ENCODE measurements around the gene ACSM5. TPM values are rescaled to one million over a fixed set of nuclear protein-coding genes. Genes with fewer than 3 reads are reported as not detected.
"Not testable (repeated sequence)": the region's sequence is repeated elsewhere in the genome, so short reads cannot be mapped to it uniquely, and the experiment has no call there.

The ACSM5 gene
- total RNA-seq, 1 donor from 2014 or later = 2.0 TPM

- DNase-seq (ENCODE audit: low read depth) = no peak
Measured at GRCh38 chr16:20398603-20399002, 10.7 kb upstream of the ACSM5 start.

DNA sequence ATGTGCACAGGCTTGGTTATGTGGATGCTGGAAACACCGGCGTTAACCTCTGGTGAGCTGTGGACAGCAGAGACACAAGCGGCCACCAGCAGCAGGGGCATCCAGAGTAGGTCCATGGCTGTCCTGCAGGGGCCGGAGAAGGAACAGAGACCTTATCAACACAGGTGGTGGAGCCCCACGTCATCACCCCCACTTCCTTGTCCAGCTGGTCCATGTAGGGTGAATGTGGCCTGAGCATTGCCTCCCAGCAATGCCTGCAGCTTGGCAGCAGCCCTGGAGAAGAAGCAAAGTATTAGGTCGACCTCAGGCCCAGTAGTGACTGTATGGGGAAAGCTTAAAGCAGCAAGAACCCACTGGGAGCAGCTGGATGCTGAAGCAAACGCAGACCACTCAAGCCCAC lies 10.1 kb upstream of the ACSM5 start:
- DNase-seq (ENCODE audit: low read depth) = no peak

DNA sequence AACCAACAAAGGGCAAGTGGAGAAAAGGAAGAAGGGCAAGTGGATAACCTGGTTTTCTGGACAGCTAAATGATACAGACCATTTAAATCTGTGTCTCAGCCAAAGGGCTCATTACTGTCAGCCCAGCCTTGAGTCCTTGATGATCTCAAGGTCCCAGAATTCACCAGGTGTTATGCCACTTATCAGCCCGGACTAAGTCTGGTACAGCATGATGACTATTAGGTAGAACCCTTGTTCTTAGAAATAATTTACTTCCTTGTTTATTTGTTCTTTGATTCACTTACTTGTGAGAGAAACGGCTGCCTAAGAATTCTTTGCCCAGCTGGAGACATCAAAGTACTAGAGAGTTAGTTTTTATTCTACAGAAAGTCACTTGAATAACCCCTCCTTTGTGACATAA lies 8.3 kb upstream of the ACSM5 start:
- no peak for DNase-seq (ENCODE audit: low read depth)

DNA sequence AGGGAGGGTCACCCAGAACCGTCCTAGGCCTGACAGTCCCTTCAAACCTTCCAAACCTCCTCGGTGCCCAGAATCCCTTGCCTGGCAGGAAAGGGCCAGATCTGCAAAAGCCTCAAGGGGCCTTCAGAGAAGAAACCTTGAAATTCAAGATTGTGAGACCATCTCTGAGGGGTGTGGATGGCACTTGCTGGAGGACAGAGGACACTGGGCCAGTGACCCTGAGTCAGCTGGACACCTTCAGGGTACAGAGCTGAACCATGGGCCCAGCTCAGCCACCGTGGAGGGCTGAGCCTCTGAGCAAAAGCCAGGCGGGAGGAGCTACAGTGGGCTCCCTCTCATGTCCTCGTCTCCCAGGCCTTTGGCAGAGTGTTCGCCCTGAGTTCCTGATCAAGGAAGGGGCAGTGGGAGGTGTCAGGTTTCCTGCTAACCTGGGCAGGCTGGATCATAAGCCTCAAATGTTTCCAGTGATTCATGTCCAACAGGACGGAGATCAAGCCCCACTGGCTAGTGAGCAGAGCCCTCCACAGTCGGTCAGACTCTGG lies 7.8 kb upstream of the ACSM5 start:
- DNase-seq (ENCODE audit: low read depth) = no peak

GRCh38 chr16:20402651-20403050 lies 6.7 kb upstream of the ACSM5 start:
- DNase-seq (ENCODE audit: low read depth) = no peak

GRCh38 chr16:20404637-20405036 lies 4.7 kb upstream of the ACSM5 start, which contains the start of gene PDILT:
PDILT (minus strand) TSS chr16:20404737; CDS start chr16:20399300, 5,437 bp downstream.
- no peak for DNase-seq (ENCODE audit: low read depth)

DNA sequence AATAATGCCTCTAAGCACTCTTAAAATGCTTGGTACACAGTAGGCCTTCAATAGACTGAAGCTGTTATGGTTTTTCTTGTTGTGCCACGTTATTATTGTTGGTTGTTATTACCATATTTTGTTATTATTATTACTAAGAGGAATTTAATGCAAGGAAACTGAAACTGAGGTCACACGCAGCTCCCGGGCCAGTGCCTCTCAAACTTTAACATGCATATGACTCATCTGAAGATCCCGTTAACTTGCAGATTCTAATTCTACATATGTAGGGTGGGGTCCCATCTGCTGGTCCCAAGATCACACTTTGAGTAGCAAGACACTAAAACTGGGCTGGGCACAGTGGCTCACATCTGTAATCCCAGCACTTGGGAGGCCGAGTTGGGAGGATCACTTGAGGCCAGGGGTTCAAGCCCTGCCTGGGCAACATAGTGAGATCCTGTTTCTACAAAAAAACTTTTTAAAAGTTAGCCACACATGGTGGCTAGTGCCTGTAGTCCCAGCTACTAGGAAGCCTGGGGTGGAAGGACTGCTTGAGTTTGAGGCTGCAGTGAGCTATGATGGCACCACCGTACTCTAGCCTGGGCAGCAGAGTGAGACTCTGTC lies 888 bp downstream of the ACSM5 start:
- no peak for DNase-seq (ENCODE audit: low read depth)

GRCh38 chr16:20411055-20411454 lies 1.7 kb downstream of the ACSM5 start:
- DNase-seq (ENCODE audit: low read depth) = peak; percentile 61

GRCh38 chr16:20415541-20415940 lies 6.2 kb downstream of the ACSM5 start:
- peak; percentile 79 for DNase-seq (ENCODE audit: low read depth)

DNA sequence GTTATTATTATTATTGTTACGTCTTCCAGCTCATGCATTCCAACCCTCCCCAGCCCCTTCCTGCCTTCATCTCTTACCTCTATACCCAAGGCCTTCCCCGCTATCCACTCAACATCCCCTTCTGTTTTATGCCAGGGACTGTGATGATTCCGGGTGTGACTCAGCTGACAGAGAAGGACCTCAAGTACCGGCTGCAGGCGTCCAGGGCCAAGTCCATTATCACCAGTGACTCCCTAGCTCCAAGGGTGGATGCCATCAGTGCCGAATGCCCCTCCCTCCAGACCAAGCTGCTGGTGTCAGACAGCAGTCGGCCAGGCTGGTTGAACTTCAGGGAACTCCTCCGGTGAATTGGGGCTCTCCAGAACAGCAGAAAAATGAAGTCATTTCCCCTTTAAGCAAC lies 9.8 kb downstream of the ACSM5 start:
- DNase-seq (ENCODE audit: low read depth) = not testable (repeated sequence)

DNA sequence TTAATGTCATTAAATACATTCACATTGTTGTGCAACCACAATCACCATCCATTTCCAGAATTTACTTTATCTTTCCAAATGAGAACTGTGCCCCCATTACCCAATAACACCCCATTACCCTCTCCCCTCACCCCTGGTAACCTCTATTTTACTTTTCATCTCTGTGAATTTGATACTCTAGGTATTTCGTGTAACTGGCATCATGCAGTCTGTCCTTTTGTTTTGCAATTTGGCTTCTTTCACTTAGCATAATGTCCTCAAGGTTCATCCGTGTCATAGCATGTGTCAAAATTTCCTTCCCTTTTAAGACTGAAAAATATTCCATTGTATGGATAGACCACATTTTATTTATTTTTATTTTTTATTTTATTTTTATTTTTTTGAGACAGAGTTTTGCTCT lies 12.4 kb downstream of the ACSM5 start:
- not testable (repeated sequence) for DNase-seq (ENCODE audit: low read depth)

- DNase-seq (ENCODE audit: low read depth) = not testable (repeated sequence)
Measured at GRCh38 chr16:20423772-20424128, 14.4 kb downstream of the ACSM5 start.

DNA sequence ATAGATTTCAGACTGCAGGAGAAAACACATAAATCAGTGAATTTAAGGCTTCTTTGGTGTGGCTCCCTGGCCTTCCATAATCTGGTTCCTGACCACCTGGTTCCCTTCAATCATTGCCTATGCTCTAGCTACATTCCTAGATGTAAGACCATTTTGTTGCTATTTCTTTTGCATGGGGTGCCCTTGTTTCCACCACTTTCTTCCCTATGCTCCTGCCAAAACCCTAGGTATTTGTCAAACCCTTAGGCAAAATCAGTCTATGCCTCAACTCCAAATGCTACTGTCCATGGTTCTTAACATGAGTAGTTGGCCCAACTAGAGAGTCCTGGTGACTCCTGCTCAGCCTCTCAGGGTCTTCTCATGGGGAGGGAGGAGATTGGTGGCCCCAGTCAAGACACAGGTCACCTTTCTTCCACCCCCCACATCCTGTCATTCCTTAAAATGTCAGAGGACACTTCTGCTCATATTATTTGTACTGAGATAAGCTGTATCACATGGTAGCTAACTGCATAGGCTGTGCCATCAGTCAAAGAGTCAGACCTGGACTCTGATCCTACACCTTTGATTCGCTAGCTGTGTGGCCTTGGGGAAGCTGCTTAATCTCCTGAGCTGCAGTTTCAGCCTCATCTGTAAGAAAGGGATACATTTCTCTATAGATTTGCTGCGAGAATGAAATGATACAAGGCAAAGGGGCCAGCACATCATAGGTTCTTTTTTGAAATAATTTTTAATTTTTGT lies 15.0 kb downstream of the ACSM5 start:
- no peak for DNase-seq (ENCODE audit: low read depth)

DNA sequence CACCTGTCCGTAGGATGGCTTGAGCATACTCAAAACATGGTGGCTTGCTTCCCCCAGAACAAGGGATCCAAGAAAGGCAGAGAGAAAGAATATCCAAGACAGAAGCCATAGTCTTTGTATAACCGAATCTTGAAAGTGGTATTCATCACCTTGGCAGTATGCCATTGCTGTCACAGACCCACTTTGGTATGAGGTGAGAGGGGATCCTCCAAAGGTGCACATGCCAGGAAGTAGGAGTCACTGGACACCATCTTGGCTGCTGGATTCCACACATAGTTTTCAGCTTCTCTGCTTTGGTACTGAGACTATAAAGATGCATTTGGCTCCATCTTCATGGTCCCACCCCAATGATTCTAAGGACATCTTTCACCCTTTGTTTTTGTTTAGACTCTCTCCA lies 18.1 kb downstream of the ACSM5 start:
- not testable (repeated sequence) for DNase-seq (ENCODE audit: low read depth)

- not testable (repeated sequence) for DNase-seq (ENCODE audit: low read depth)
Measured at GRCh38 chr16:20429499-20429898, 20.2 kb downstream of the ACSM5 start.

- DNase-seq (ENCODE audit: low read depth) = not testable (repeated sequence)
Measured at GRCh38 chr16:20430480-20430879, 21.1 kb downstream of the ACSM5 start.

DNA sequence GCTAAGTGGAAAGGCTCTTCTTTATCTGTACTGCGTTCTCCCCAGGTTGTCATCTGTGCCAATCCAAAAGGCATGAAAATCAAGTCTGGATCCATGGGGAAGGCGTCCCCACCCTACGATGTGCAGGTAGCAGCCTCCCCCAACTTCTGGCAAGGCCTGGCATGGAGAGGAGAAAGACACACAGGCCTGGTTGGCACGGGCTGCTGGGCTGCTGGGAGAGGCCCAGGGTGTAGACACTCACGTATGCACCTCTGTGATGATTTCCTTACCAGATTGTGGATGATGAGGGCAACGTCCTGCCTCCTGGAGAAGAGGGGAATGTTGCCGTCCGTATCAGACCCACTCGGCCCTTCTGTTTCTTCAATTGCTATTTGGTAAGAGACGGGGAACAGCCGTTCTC lies 21.6 kb downstream of the ACSM5 start:
- no peak for DNase-seq (ENCODE audit: low read depth)

- DNase-seq (ENCODE audit: low read depth) = not testable (repeated sequence)
Measured at GRCh38 chr16:20438950-20439349, 29.6 kb downstream of the ACSM5 start.

DNA sequence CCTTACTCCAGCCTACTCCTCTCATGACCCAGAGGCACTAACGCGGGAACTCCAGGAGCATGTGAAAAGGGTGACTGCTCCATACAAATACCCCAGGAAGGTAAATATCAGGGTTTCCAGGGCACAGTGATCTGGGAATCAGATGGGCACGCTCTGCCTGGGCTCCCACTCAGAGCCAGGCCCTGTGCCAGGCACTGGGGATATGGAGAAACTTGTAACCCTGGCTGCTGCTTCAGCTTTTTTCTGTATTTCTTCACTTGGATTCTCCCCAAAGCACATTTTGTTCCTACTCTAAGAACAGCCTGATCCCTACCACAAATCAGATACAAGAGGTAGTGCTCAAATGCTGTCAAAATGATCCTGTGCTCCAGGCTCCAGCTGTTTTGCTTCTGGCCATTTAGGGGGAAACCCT lies 30.5 kb downstream of the ACSM5 start:
- not testable (repeated sequence) for DNase-seq (ENCODE audit: low read depth)

- DNase-seq (ENCODE audit: low read depth) = not testable (repeated sequence)
Measured at GRCh38 chr16:20440731-20441130, 31.4 kb downstream of the ACSM5 start.

- DNase-seq (ENCODE audit: low read depth) = no peak
Measured at GRCh38 chr16:20441191-20441590, 31.9 kb downstream of the ACSM5 start.

DNA sequence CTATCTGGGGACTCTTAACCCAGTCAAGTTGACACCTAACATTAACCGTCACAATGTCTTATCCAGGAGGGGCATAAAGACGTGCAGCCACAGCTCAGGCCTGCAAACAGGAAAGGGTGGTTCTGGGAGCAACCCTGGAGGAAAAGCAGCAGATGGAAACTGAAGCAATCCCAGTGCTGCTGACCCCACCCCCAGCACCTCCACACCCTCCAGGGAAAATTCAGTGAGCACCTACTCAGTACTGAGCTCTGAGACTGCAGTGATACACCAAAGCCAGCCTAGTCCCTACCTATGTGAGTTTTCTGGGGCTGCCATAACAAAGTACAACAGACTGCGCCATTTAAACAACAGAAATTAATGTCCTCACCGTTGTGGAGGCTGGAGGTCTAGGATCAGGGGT lies 32.5 kb downstream of the ACSM5 start:
- DNase-seq (ENCODE audit: low read depth) = not testable (repeated sequence)

Data from myocyte (in vitro differentiated cells).